ENCODE results near the gene RNF180. TPM values are rescaled to one million over a fixed set of nuclear protein-coding genes. Genes with fewer than 3 reads are reported as not detected.

Gene RNF180, protein sequence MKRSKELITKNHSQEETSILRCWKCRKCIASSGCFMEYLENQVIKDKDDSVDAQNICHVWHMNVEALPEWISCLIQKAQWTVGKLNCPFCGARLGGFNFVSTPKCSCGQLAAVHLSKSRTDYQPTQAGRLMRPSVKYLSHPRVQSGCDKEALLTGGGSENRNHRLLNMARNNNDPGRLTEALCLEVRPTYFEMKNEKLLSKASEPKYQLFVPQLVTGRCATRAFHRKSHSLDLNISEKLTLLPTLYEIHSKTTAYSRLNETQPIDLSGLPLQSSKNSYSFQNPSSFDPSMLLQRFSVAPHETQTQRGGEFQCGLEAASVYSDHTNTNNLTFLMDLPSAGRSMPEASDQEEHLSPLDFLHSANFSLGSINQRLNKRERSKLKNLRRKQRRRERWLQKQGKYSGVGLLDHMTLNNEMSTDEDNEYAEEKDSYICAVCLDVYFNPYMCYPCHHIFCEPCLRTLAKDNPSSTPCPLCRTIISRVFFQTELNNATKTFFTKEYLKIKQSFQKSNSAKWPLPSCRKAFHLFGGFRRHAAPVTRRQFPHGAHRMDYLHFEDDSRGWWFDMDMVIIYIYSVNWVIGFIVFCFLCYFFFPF
- total RNA-seq = 2.3 and 3.1 TPM in 2 replicates

DNA sequence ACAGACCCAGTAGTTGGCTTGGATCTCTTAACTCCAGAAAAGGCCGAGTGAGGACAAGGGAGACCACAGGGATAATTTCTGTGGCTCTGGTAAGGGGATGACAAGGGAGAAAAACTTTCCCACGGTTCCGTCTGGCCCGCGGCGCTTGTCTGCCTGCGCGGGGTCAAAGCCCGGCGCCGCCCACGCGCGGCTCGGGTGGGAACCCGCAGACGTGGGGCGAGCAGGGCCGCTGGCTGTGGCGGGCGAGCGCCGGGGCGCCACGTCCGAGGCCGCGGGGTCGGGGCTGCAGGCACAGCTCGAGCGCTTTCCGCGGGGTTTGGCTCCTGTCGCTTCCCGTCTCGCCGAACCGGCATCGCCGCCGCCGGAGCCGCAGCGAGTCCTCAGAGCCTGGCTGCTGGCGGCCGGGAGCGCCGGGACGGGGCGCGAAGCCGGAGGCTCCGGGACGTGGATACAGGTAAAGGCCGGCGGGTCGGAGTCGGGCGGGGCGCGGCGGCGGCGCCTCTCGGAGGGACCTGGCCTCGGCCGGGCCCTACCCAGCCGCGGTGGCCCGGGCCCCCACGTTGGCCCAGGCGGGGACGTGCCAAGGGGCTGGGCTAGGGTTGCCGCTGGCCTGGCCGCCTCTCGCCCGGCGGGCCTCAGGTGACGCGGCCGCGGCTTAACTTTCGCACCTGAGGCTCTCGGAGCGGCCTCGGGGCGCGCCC is at the start of gene RNF180:
Gene RNF180, plus strand, starts transcription at position 344 of the 701 bp plus-strand sequence. CDS start 34,965 bp downstream, outside the sequence.

Other genes starting within 250 kb of the RNF180 start
- gene HTR1A, start 203.4 kb upstream of the RNF180 start, total RNA-seq = not detected in 2 replicates

All from bladder microvascular endothelial cell (primary cell).